HG03196 (cell line): ENCODE measurements around the gene BAIAP2L1.
"Not testable (repeated sequence)": the region's sequence is repeated elsewhere in the genome, so short reads cannot be mapped to it uniquely, and the experiment has no call there.

Source experiments
- ATAC-seq: cut with Tn5 transposase; IDR thresholded peaks from one replicate; pipeline ENCODE4 v1.9.1; 2021; ENCODE audit not compliant: unreplicated experiment

Gene BAIAP2L1

GRCh38 chr7:98399890-98400541 lies 874 bp downstream of the BAIAP2L1 start:
- no peak for ATAC-seq

DNA sequence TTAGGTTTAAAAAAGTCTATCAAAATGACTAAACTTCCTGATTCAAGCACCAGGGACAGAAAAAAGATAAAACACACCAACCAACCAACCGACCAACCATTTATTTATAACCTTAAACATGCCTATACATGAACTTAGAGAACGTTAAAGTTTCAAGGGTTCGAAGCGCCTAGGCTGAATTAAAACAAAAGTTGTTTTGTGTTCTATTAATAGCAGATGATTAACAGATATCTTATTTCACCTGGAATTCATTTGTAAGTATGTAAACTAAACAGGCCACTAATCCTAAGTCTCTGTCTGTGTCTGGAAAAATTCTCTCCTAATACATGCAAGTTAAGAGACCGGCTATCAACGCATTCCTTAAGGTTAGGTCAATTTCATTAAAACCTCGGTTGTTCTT lies 1.4 kb downstream of the BAIAP2L1 start:
- no peak for ATAC-seq

- ATAC-seq, result no peak
These were observed 2.1 kb downstream of the BAIAP2L1 start for GRCh38 chr7:98398567-98399372.

DNA sequence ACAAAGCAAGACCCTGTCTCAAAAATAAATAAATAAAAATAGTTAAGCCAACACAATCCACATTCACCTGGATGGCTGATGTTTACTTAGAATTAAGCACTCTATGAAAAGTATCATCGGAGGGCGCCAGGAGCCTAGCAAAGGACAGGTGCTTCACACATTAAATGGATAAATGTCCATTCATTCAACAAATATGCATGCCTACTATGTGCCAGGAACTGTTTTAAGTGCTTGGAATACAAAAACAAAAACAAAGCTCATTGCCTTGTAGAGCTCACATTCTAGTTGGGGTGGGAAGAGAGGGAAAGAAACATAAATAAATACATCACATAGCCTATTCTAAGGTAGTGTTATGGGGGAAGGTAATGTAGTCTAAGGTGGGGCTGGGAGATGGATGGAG lies 4.1 kb downstream of the BAIAP2L1 start:
- no peak for ATAC-seq

GRCh38 chr7:98395951-98396350 lies 4.9 kb downstream of the BAIAP2L1 start:
- no peak for ATAC-seq

DNA sequence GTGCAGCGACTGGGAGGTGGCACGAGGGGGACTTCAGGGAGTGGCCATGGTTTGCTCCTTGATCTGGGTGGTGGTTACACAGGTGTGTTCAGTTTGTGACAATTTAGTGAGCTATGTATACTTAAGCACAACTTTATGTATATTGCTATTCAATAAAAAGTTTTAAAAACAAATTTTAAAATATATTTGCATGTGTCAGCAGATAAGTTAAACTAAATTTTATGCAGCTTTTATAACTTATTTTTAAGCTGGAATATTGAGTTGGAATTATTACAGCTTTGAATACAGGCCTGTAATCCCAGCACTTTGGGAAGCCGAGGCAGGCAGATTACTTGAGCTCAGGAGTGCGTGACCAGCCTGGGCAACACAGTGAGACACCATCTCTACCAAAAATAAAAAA lies 5.4 kb downstream of the BAIAP2L1 start:
- no peak for ATAC-seq

GRCh38 chr7:98394377-98394836 lies 6.5 kb downstream of the BAIAP2L1 start:
- no peak for ATAC-seq

- no peak for ATAC-seq
These were observed 13.2 kb downstream of the BAIAP2L1 start for GRCh38 chr7:98387544-98388226.

GRCh38 chr7:98387131-98387530 lies 13.8 kb downstream of the BAIAP2L1 start:
- no peak for ATAC-seq

DNA sequence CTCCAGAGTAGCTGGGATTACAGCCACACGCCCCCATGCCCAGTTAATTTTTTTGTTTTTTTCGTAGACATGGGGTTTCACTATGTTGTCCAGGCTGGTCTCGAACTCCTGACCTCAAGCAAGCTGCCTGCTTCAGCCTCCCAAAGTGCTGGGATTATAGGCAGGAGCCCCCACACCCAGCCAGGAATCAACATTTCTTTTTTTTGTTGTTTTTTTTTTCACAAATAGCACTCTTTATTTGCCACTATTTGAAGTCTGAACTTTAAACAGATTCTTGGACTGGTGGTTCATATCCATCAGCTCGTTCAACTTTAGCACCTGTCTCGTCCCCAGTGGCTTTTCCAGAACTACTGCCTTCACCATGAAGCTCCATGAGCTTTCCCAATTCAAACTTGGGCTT lies 15.4 kb downstream of the BAIAP2L1 start:
- not testable (repeated sequence) for ATAC-seq

GRCh38 chr7:98378210-98378819 lies 22.6 kb downstream of the BAIAP2L1 start:
- ATAC-seq, result no peak

- no peak for ATAC-seq
These were observed 24.2 kb downstream of the BAIAP2L1 start for GRCh38 chr7:98376711-98377110.

GRCh38 chr7:98375664-98376063 lies 25.2 kb downstream of the BAIAP2L1 start:
- no peak for ATAC-seq

GRCh38 chr7:98374285-98374680 lies 26.6 kb downstream of the BAIAP2L1 start:
- ATAC-seq, result no peak

DNA sequence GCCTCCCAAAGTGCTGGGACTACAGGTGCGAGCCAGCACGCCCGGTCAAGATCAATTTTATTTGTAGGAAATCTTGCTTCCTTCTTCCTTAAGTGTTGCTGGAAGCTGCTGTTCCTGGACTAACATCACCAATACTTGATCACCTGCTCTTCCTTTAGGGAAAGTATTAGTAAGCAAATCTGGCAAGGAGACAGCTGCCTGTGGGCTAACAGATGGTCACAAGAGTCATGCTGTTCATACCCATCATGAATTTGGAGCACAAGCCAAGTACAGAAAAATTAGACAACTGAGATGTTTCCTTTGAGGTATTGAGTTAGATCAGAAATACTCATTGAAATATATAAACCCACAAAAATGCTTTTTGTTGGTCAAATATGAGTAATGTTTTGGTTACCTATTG lies 27.9 kb downstream of the BAIAP2L1 start:
- no peak for ATAC-seq

- no peak for ATAC-seq
These were observed 31.2 kb downstream of the BAIAP2L1 start for GRCh38 chr7:98369726-98370125.

GRCh38 chr7:98368716-98369115 lies 32.2 kb downstream of the BAIAP2L1 start:
- no peak for ATAC-seq

DNA sequence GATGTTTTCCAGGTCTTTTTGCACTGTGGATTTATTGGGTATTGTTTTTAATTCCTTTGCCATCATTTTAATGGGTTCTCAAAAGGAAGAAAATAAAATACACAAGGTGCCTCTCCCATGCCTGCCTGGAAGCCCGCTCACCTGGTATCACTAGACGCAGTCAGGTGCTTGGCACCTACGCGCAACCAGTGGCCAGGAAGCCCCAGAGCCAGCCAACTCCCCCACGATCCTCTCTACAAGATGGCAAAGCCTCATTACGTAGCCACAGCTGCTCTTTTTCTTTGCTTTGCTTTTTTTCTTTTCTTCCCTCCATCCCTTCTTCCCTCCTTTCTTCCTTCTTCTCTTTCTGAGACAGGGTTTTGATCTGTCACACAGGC lies 34.3 kb downstream of the BAIAP2L1 start:
- ATAC-seq, result no peak

GRCh38 chr7:98365863-98366561 lies 34.9 kb downstream of the BAIAP2L1 start:
- ATAC-seq, result no peak

DNA sequence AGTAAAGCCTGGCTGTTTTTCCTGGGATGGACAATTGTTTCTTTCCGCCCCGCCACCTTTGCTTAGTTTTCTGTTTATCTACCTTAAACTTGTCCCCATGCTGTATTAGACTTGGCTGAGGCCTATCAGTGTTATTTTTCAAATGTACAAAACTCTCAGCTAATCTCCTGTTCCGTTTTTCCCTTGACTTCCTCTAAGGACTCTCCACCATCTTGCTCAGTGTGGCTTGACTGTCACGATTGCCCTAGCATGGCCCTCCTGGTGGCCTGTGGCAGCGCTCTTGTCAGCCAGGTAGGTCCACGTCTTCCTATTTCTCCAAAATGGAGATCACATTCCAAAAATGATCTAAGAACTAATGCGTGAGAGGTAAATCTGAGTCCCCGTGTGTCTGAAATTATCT lies 36.7 kb downstream of the BAIAP2L1 start:
- no peak for ATAC-seq

DNA sequence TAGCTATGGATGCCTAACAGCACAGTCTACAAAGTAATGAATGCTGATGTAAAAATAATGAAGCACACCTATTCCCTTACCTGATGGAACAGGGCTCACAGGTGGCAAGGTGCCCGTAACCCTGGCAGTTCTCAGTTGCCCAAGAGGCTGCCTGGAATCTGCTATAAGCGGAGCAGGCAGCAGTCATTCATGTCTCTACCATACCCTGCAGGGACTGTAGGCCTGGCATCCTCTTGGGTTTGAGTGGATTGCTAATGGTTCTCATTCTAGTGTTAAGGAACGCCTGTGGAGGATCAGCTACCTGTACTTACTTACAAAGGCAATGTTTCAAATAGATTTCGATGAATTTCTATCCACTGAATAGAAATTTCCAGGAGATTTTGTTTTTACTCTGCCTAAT lies 38.4 kb downstream of the BAIAP2L1 start:
- no peak for ATAC-seq
